Embryonic facial prominence (tissue), 1 donor: ENCODE measurements around the gene ARHGAP40.
A peak's percentile ranks its signal among the peaks of the same experiment; 100 is the strongest.

Source experiments
- DNase-seq: peaks from one replicate; pipeline ENCODE4 v3.0.0-alpha.2; 2016; ENCODE audit errors: extremely low spot score

ARHGAP40 gene

DNA sequence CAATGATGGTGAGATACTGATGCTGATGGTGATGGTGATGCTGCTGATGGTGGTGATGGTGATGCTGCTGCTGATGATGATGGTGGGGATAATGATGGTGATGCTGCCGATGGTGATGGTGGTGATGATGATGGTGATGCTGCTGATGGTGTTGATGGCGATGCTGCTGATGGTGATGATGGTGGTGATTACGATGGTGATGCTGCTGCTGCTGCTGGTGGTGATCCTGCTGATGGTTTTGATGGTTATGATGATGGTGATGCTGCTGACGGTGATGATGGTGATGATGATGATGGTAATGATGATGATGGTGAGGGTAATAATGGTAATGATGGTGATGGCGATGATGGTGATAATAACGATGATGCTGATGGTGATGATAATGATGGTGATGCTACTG lies 50.0 kb downstream of the ARHGAP40 start:
- DNase-seq: no peak

DNA sequence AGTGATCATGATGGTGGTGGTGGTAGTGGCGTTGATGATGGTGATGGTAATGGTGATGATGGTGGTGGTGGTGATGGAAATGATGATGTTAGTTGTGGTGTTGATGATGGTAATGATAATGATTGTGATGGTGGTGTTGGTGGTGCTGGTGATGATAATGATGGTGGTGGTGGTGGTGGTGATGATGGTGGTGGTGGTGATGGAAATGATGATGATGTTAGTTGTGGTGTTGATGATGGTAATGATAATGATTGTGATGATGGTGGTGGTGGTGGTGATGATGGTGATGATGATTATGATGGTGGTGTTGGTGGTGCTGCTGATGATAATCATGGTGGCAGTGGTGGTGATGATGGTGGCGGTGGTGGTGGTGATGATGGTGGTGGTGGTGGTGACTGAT lies 51.4 kb downstream of the ARHGAP40 start:
- DNase-seq: no peak

DNA sequence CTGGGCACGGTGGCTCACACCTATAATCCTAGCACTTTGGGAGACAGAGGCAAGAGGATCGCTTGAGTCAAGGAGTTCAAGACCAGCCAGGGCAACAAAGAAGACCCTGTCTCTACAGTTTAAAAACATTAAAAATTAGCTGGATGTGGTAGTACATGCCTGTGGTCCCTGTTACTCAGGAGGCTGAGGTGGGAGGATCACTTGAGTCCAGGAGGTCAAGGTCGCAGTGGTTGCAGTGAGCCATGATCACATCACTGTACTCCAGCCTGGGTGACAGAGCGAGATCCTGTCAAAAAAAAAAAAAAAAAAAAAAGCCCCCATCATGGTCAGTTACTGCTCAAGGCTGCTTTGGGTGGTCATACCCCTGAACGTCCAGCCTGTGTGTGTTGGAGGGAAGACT lies 55.8 kb downstream of the ARHGAP40 start:
- no peak for DNase-seq

DNA sequence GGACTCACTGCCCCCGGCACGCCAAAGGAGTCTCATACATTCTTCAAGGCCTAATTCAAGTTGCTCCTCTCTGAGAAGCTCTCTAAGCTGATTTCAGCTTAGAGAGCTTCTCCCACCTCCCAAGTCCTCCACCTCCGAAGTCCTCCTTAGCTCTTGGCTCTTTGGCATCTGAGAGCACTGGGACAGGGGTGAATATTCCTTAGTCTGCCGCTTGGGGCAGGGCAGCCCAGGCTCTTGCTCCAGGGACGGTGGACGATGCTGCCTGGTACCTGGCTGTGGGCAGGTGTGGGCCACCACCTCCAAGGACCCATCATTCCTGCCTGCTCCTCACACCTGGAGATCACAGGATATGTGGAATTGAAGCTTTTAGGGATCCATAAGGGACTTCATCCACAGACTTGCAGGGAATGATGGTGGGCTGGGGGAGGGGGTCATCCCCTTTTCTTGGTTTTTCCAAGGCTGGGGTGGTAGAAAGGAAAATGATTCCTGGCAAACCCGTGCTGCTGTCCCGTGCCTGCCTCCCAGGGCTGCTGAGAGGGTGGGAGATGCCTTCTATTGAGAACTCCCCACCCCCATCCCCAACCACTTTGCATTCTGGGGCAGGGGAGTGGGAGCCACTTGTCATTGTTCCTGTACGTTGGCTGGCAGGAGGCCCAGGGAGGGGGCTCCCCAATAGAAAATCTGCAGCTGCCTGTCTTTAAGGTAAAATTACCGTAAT lies 57.4 kb downstream of the ARHGAP40 start:
- DNase-seq: no peak

DNA sequence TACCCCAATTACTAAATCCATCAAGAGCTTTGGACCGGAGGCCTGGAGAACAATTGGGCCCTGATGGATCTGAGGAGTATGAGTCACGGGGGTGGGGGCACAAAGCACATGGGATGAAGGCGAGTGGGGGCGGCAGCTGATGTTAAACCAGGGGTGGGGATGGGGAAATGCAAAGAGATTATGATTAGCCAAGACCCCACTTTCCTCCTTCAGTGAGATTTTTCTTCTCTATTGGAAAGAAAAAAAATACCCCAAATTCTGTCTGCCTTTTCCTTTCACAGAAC lies 57.9 kb downstream of the ARHGAP40 start:
- DNase-seq: no peak

DNA sequence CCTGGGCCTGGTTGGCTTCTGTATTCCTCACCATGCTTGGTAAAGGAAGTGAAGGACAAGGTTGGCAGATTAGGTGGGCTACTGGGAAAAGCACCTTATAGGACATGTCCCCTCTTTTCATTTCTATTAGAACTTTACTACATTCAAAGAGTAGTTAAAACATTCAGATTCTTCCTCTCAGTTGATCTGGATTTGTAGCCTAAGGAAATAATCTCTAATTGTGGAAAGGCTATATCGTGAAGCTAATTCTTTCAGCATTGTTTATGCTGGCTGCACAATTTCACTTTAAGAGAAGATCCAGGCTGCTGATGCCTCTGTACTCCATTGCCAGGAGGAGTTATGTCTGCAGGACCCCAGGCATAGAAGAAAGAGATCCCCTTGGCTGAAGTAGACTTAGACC lies 58.8 kb downstream of the ARHGAP40 start:
- no peak for DNase-seq

DNA sequence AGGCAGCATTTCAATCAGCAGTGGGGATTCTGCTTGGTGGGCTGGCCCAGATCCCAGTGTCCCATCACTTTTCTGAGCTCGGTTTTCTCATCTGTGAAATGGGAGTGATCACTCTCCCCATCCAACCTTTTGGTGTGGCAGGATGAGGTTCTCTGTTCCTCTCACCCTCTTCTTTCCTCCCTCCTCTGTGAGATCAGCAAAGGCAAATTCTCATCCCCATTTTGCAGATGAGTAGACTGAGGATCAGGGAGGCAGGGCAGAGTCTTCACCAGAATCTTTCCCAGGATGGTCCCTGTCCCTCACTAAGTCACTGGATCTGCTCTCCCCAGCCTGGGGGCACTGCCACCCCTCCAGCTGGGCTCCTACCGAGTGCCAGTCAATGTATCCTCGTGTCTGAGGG lies 62.1 kb downstream of the ARHGAP40 start:
- DNase-seq: no peak

DNA sequence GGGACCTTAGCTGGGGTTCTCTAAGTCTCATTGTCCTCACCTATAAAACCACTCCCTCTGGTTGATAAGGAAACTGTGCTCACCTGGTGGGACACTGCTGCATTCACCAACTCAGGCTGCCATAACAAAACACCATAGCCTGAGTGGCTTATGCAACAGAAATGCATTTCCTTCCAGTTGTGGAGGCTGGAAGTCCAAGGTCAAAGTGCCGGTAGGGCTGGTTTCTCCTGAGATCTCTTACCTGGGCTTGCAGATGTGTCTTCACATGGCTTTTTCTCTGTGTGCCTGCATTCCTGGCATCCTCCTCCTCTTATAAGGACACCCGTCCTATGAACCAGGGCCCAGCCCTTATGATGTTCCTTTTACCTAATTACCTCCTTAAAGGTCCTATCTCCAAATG lies 62.7 kb downstream of the ARHGAP40 start:
- DNase-seq: no peak

DNA sequence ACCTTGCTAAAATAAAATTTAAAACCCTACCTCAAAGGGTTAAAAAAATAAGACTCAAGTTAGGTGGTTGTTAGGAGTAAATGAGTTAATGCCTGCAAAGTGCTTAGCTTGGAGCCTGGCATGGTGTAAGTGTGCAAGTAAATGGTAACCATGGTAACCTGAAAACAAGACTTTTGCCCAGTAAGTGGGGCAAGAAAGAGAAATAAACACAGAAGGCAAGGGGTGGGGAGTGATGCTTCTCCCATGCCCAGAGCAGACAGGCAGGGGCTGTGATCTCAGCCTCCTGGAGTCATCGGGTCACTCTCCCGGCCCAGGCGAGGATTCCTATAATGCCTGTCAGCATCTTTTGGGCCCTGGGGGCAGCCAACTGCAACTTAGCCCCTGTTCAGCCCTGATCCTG lies 63.5 kb downstream of the ARHGAP40 start:
- DNase-seq: no peak

DNA sequence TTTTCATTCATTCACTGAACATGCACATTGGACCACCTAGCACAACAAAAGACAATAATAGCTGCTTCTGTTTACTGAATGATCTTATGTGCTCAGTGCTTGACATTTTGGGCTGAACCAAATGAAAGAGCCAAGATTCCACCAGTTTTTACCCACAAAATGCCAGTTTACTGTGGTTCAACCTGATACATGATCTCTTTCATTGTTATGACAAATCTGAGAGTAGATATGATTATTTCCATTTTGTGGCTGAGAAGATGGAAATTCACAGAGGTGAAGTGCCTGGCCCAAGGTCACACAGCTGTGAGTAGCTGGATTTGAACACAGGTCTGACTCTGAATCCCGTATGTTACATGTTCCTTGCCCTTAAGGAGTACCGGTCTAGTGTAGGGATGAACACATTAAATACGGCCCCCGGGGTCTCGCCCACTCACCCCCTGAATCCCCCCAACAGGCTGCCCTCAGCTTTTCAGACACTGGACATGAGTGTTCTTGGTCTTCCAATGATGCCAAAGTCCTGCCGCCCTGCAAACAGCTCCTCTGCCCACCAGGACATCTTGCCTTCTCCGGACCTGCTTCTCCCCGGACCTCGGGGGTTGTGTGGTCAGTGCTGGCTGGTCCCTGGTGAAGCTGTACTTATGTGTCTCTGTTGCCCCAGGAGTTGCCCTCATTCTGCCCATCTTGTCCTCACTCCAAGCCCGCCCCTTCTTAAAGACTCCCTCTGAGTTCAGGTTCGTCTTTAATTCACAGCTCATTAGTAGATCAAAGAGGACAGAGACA lies 64.1 kb downstream of the ARHGAP40 start:
- DNase-seq: no peak

DNA sequence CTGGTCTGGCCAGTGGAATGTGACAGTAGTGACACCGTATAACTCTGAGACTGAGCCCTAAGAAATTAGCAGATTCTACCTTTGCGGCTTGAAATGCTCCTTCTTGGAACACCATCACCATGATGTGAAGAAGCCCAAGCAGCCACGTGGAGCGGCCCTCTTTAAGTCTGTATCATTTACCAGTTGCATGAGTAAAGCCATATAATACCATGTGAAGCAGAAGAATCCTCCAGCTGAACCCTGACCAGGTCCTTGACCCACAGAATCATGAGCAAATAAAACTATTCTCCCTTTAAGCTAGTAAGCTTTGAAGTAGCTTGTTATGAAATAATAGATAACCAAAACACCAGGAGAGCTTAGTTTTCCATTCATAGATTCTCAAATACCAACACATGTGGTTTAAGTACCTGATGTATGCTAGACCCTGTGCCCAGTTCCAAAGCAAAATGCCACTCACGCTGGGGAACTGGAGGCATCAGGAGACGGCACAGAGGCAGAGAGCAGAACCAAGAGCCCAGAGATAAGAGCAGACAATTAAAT lies 65.9 kb downstream of the ARHGAP40 start:
- DNase-seq: no peak

DNA sequence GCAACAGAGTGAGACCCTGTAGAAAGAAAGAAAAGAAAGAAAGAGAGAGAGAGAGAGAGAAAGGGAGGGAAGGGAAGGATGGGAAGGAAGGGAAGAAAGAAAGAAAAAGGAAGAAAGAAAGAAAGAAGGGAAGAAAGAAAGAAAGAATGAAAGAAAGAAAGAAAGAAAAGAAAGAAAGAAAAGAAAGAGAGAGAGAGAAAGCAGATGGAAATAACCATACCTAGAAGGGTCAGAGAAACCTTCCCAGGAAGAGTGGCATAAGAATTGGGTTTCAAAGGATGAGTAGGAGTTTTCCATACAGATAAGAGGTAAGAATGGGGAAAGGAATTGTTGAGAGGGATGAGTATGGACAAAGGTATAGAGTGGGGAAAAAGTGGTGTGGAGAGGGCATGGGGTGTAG lies 68.1 kb downstream of the ARHGAP40 start:
- no peak for DNase-seq

DNA sequence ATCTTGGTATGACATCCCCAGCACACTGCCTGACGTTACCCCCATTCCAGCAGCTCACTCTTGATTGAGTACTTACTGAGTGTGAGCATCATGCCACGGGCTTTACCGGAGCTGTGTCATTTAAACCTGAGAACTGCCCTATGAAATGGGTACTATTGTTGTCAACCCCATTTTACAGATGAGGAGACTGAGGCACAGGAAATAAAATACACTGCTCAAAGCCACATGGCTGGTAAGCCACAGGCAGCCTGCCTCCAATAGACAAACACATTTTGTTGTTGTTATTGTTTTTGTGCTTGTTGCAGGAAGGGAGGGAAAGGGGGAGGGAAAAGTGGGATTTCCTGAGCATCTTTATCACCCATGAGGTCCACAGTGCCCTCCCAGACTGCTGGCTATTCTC lies 69.2 kb downstream of the ARHGAP40 start:
- DNase-seq: no peak

DNA sequence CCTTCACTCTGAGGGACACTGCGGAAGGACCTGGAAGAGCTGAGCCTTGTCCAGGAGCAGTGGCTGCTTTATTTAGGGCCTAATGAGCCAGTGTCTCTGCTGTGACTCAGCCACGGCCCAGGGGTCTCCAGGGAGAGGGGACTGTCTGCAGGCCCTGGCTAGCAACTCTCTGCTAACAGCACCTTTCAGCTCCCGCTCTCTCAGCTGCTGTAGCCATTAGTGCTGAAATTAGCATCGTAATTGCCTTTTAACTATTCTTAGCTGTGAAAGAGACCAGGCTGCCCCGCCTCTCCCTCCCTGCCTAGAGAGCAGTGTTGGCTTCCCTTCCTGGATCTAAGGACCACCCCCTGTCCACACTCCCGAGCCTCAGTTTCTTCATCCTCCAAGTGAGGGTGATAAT lies 69.6 kb downstream of the ARHGAP40 start:
- DNase-seq: no peak

DNA sequence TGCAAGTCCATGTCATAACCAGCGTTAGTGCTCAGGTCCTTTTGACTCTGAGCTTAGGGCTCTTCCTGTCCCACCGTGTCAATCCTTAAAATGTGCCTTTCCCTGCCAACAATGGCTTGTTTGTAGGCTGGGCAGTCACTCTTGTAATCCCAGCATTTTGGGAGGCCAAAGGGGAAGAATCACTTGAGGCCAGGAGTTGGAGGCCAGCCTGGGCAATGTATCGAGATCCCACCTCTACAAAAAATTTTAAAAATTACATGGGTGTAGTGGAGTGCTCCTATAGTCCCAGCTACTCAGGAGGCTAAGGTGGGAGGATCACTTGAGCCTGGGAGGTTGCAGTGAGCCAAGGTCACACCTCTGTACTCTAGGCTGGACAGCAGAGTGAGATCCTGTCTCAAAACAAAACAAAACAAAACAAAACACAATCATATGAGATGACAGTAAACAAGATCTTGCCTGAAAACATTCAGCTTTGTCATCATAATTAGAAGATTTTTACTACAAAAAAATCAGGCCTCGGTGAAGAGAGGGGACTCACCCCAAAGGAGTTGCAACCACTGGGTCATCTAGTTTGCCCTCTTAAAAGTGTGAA lies 70.2 kb downstream of the ARHGAP40 start:
- no peak for DNase-seq

DNA sequence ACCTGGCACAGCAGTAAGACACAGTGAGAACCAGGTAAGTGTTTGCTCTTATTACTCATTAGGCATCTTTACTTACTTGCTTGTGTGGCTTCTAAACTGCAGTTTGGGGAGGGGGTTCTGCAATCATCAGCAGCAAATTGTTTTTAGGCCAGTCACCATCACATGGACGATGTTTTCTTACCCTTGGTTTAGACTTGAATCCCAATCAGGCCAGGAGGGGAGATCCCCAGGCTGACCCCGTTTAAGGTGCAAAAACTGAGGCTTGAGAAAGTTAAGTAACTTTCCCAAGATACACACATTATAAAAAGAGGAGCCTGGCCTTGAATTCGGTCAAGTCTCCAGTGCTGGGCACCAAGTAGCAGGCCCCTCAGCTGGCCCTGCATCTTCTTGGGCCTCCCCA lies 70.9 kb downstream of the ARHGAP40 start:
- DNase-seq: no peak

DNA sequence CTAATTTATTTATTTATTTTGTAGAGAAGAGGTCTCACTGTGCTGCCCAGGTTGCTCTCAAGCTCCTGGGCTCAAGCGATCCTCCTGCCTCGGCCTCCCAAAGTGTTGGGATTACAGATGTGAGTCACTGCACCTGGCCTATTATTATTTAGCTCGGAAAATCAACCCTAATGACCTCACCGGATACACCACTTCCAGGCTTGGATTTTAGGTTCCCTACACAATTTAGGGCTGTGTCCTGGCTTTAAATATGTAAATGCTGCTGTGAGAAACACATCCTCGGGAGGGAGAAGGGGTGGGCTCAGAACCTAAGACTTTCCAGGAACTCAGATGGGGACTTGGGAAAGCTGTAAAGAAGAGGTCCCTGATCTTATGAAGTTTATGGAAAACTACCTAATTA lies 71.7 kb downstream of the ARHGAP40 start:
- DNase-seq: no peak

DNA sequence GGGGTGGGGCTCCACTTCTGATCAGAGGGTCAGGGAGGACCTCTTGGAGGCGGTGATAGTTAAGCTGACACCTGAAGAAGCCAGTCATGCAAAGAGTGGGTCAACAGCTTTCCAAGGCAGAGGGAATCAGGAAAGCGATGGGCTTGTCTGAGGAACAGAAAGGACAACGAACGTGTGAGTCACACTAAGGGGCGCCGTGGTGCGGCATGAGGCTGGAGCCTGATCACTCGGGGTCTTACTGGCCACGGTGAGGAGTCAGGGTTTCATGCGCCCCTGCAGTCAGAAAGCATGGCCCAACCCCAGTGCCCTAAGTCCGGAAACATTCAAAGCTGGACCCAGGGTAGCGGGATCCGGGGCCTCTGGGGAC lies 72.1 kb downstream of the ARHGAP40 start:
- no peak for DNase-seq

DNA sequence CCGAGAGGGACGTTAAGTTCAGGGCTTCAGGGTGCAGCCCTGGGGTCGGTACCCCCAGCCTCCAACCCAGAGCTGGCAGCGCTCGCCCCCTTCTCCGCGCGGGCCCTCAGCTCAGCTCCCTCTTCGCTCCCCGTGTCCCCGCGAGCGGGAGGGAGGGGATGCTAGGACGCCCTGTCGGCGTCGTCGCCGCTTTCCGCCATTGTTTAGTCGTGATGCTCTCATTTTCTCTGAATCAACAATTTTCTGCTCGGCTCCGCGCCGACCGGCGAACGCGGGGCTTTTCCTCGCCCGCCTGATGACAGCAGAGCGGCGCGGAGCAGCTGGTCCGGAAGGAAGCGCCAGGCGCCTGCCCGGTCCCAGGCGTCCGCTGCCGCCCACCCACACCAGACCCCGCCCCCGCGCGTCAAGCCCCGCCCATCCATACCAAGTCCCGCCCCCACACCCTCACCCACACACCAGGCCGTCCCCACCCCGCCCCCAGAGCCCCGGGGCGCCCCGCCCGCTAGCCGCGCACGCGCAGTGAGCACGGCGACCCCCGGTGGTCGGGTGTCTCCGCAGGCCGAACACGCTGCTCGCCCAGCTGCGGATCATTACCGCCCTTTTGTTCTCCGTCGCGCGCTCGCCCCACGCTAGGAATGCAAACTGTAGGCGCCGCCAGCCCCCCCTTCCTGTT lies 72.6 kb downstream of the ARHGAP40 start:
- DNase-seq: peak; percentile 11

DNA sequence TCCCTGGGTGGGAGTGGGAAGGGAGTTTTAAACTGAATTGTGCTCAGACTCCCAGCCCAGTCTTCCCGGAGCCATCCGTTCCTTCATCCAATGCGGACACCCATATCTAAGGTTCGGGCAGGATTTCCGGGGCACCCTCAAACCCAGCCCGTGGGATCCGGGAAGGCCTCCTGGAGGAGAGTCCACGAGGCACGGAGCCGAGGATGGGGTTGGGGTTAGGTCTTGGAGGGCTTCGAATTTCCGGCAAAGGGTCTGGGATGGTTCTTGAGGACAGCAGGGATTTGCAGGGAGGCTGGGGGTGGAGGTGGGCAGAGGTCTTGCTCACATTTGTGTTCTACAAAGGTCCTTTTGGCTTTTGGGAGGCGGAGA lies 73.1 kb downstream of the ARHGAP40 start:
- no peak for DNase-seq

DNA sequence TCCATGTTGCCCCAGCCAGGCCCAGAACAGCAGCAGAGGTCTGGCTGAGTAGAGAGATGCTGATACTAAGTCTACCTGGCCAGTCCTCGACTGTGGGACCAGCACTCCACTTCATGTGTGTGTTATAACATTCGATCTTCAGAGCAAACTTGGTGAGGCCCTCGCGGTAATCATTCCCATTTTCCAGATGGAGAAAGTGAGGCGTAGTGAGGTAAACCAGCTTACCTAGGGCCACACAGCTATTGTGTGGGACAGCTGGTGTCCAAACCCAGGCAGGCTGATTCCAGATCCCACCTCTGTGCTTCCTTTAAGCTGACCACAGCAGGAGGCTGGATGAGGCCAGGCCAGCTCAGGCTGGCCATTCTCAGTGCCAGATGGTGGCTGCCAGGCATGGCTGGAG lies 75.0 kb downstream of the ARHGAP40 start:
- no peak for DNase-seq

DNA sequence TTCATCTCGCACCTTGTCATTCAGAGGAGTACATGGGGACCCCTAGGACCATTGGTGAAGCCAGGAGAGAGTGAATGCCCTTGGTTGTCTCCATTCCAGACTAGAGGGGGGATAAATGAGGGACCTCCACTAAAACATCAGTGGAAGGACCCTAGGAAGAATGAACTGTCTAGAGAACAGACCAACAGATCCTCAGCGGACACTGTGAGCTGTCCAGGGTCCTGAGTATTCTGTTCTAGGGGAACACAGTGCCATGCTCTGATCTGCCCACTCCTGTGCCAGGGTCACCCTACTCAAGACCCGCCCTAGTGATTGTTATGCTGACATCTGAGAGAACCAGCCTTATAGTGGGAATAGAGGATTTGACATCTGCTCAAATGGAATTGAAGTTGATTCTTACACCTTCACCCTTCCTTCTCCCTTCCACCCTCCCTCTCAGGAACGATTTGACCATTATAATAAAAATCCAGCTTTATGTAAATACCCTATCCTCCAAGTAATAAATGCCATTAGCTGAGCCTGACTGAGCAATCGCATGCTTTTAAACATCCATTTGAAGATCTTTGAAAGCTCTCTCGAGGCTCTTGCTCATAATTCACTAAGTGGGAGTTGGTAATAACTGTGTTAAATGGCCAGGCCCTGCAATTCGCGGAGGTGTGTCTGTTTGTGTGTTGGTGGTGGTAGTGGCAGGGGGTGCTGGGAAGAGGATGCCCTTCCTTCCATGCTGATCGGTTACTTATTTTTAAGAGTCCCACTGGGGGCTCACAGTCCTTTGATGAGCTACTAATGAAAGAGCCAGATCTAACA lies 79.1 kb downstream of the ARHGAP40 start:
- DNase-seq: no peak
